GM23248 (cell line): ENCODE measurements around the gene CYP3A4. TPM values are rescaled to one million over a fixed set of nuclear protein-coding genes. Genes with fewer than 3 reads are reported as not detected.

Experiments used
- DNase-seq: peaks from one replicate; pipeline ENCODE4 v3.0.0-alpha.2; 2015
- H2AFZ ChIP-seq: fragments of 200-600 bp; sonication (generic); 2 replicates; pipeline ENCODE4 v1.6.1; 2016; ENCODE audit warnings: antibody characterized with exemption
- H3F3A ChIP-seq: fragments of 200-600 bp; sonication (generic); 2 replicates; pipeline ENCODE4 v1.6.1; 2016; ENCODE audit warnings: mild to moderate bottlenecking, antibody characterized with exemption, mixed run types; ENCODE audit not compliant: insufficient read depth
- H3K27ac ChIP-seq: fragments of 200-600 bp; sonication (generic); 2 replicates; pipeline ENCODE4 v1.5.1; 2016; ENCODE audit warnings: mild to moderate bottlenecking
- H3K27me3 ChIP-seq: fragments of 200-600 bp; sonication (generic); replicated peaks from 2 replicates; pipeline ENCODE4 v1.6.1; 2016; ENCODE audit warnings: mild to moderate bottlenecking; ENCODE audit not compliant: insufficient read depth
- H3K36me3 ChIP-seq: fragments of 200-600 bp; sonication (generic); 2 replicates; pipeline ENCODE4 v1.6.1; 2016; ENCODE audit warnings: low read depth, mild to moderate bottlenecking
- H3K4me1 ChIP-seq: fragments of 200-600 bp; sonication (generic); 2 replicates; pipeline ENCODE4 v1.6.1; 2016; ENCODE audit warnings: mild to moderate bottlenecking; ENCODE audit not compliant: insufficient read depth
- H3K4me2 ChIP-seq: fragments of 200-600 bp; sonication (generic); one replicate; pipeline ENCODE4 v1.6.1; 2016; ENCODE audit warnings: mild to moderate bottlenecking; ENCODE audit not compliant: unreplicated experiment
- H3K4me3 ChIP-seq: fragments of 200-600 bp; sonication (generic); 2 replicates; pipeline ENCODE4 v1.5.1; 2016; ENCODE audit warnings: mild to moderate bottlenecking
- H3K79me2 ChIP-seq: fragments of 200-600 bp; sonication (generic); 2 replicates; pipeline ENCODE4 v1.6.1; 2016; ENCODE audit warnings: mild to moderate bottlenecking; ENCODE audit not compliant: insufficient read depth
- H3K9ac ChIP-seq: fragments of 200-600 bp; sonication (generic); 2 replicates; pipeline ENCODE4 v1.6.1; 2016; ENCODE audit warnings: mild to moderate bottlenecking
- H3K9me2 ChIP-seq: fragments of 200-600 bp; sonication (generic); 2 replicates; pipeline ENCODE4 v1.6.1; 2016; ENCODE audit warnings: mixed run types, mild to moderate bottlenecking, moderate library complexity; ENCODE audit not compliant: insufficient read depth
- H3K9me3 ChIP-seq: fragments of 200-600 bp; sonication (generic); one replicate; pipeline ENCODE4 v1.6.1; 2017; ENCODE audit warnings: low read depth
- H4K20me1 ChIP-seq: fragments of 200-600 bp; sonication (generic); 2 replicates; pipeline ENCODE4 v1.6.0; 2016; ENCODE audit not compliant: insufficient read depth
- EZH2 ChIP-seq: fragments of 200-600 bp; sonication (generic); IDR thresholded peaks from 2 replicates; pipeline ENCODE4 v1.6.1; 2018; ENCODE audit warnings: antibody characterized with exemption, mild to moderate bottlenecking; ENCODE audit not compliant: insufficient read depth, poor library complexity, severe bottlenecking
- EZH2phosphoT487 ChIP-seq: fragments of 200-600 bp; sonication (generic); IDR thresholded peaks from 2 replicates; pipeline ENCODE4 v1.6.1; 2018; ENCODE audit warnings: antibody characterized with exemption, moderate library complexity, mild to moderate bottlenecking, low read depth; ENCODE audit not compliant: insufficient read depth
- WGBS, 2 experiments: methylation state at CpG; one replicate each; pipeline ENCODE4 v1.1.6; 2015 to 2017; ENCODE audit warnings: low lambda C conversion rate in 2 of 2, low coverage in 1 of 2; ENCODE audit errors: missing lambda C conversion rate in 2 of 2; 5-methylcytosine and 5-hydroxymethylcytosine counted together
- in situ Hi-C: fragments of 300-500 bp; cut with MboI; formaldehyde crosslinking; loops from 2 replicates; pipeline ENCODE4 v1.15.0; 2020
- polyA plus RNA-seq: library from polyadenylated mRNA; unstranded; fragments of >200 nt; fragmentation: Nextera tagmentation; extraction: Ambion mirVana; gene quantifications from 2 replicates; pipeline ENCODE4 v1.2.1, GENCODE V29; 2016
- small RNA-seq: library from RNA; depleted of rRNA; stranded (forward); fragments of <200 nt; gene quantifications from one replicate; pipeline ENCODE3, GENCODE V24; 2014; ENCODE audit warnings: low read depth, low replicate concordance
- total RNA-seq: library from RNA; depleted of rRNA; stranded (reverse); fragments of >200 nt; shearing (Covaris generic); gene quantifications from 2 replicates; pipeline ENCODE4 v1.2.3, GENCODE V29; 2014; rRNA removed

CYP3A4 gene
- total and polyA plus RNA-seq, 2 experiments from 2014 or later = not detected

DNA sequence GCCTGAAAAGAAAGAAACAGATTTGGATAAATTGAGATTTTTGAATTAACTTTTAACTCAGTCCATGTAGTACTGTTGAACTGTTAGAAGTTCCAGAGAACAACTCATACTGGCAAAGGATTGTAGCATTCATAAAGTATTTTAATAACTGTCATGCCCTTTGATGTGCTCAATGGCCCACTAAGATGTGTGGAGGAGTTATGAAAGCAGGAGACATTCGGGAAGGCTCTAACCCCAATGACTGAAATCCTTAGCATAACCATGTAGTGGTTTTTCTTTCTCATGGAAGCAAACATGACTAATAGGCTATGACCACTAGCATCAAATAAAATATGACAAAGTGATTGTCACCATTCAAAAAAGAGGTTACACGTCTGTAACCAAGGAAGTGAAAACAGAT lies 74.7 kb downstream of the CYP3A4 start:
- Histone ChIP-seq H3K4me2 (no peak overlapping the region), H3K4me1 (no peaks in the 10 kb centered on the region), H3K9ac (no peak overlapping the region), H3K36me3 (no peaks in the 10 kb centered on the region), H3K4me3 (no peak overlapping the region), H2AFZ (no peak overlapping the region), H3K27ac (no peak overlapping the region), H3F3A (no peaks in the 10 kb centered on the region), H4K20me1 (no peaks in the 10 kb centered on the region), H3K9me2 (no peaks in the 10 kb centered on the region), H3K27me3 (no peaks in the 10 kb centered on the region; the same call in 1 of the 2 replicates), H3K79me2 (no peaks in the 10 kb centered on the region), H3K9me3 (peaks cover 6% of the 10 kb centered on the region)
- no peak for DNase-seq
- in situ Hi-C loops = no loop called here
- 68 to 74% methylated on average over 2 of the region's 2 CpGs for WGBS, 2 experiments
- TF ChIP-seq EZH2phosphoT487 (no peak), EZH2 (no peak)

DNA sequence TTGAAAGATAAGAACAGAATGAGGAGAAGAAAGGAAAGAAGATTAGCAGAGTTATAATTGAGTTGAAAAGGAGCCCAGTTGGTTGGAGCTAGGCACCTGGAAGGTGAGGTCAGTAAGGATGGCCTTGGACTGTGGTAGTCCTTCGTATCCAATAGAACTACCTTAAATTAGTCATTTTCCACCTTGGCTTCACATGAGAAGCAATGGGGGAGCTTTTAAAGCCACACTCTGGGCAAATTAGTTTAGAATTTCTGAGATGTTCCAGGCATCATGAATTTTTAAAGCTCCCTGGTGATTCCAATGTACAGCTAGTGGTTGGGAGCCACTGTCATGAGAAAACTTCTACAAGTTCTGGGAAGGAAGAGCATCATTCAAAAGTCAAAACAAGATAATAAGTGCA lies 76.9 kb downstream of the CYP3A4 start:
- TF ChIP-seq EZH2phosphoT487 (no peak), EZH2 (no peak)
- no peak overlapping the region for H3K4me2 ChIP-seq
- no peaks in the 10 kb centered on the region for H3K4me1 ChIP-seq
- H3K36me3 ChIP-seq = no peaks in the 10 kb centered on the region
- H3K9me3 ChIP-seq = peaks cover 6% of the 10 kb centered on the region
- H3K4me3 ChIP-seq = no peak overlapping the region
- H3K9ac ChIP-seq = no peak overlapping the region
- no peaks in the 10 kb centered on the region for H3K9me2 ChIP-seq
- H3K27ac ChIP-seq = no peak overlapping the region
- H4K20me1 ChIP-seq = no peaks in the 10 kb centered on the region
- in situ Hi-C loops = no loop called here
- H3F3A ChIP-seq = no peaks in the 10 kb centered on the region
- 0 to 13% methylated on average over 1 of the region's 1 CpG for WGBS, 2 experiments
- peak; percentile 38 for DNase-seq
- H3K79me2 ChIP-seq = no peaks in the 10 kb centered on the region
- no peak overlapping the region for H2AFZ ChIP-seq
- no peaks in the 10 kb centered on the region for H3K27me3 ChIP-seq

Small RNA genes lying within 50 kb of the gene (small RNA-seq; reads per million reads assigned to genes)
- gene CYP3A137P = not detected

Other genes starting within 250 kb of the CYP3A4 start
- 6.2 and 9.2 TPM in 2 replicates for gene FAM200A, start 232.1 kb downstream of the CYP3A4 start, total RNA-seq
- 6.2 and 8.2 TPM in 2 replicates for gene FAM200A, start 232.1 kb downstream of the CYP3A4 start, polyA plus RNA-seq
- gene ZNF655, start 225.5 kb downstream of the CYP3A4 start, total RNA-seq = 54.6 and 70.0 TPM in 2 replicates
- 36.5 and 37.2 TPM in 2 replicates for gene ZNF655, start 225.5 kb downstream of the CYP3A4 start, polyA plus RNA-seq
- not detected in 2 replicates for gene TMEM225B, start 185.9 kb downstream of the CYP3A4 start, total RNA-seq
- 0.24 and 0.44 TPM in 2 replicates for gene TMEM225B, start 185.9 kb downstream of the CYP3A4 start, polyA plus RNA-seq
- 7.2 and 9.7 TPM in 2 replicates for gene ZSCAN25, start 167.2 kb downstream of the CYP3A4 start, total RNA-seq
- gene ZSCAN25, start 167.2 kb downstream of the CYP3A4 start, polyA plus RNA-seq = 6.4 and 6.5 TPM in 2 replicates
- gene CYP3A5, start 104.2 kb downstream of the CYP3A4 start, total RNA-seq = not detected in 2 replicates
- gene CYP3A5, start 104.2 kb downstream of the CYP3A4 start, polyA plus RNA-seq = 0.26 and 0.33 TPM in 2 replicates
- gene CYP3A7, start 49.0 kb downstream of the CYP3A4 start, total RNA-seq = not detected in 2 replicates
- gene CYP3A7, start 49.0 kb downstream of the CYP3A4 start, polyA plus RNA-seq = not detected in 2 replicates
- gene CYP3A43, start 43.8 kb upstream of the CYP3A4 start, total RNA-seq = not detected in 2 replicates
- gene CYP3A43, start 43.8 kb upstream of the CYP3A4 start, polyA plus RNA-seq = not detected in 2 replicates
- gene OR2AE1, start 92.8 kb upstream of the CYP3A4 start, total RNA-seq = not detected in 2 replicates
- not detected in 2 replicates for gene OR2AE1, start 92.8 kb upstream of the CYP3A4 start, polyA plus RNA-seq
- 27.2 and 34.5 TPM in 2 replicates for gene TRIM4, start 135.3 kb upstream of the CYP3A4 start, total RNA-seq
- 20.2 and 22.6 TPM in 2 replicates for gene TRIM4, start 135.3 kb upstream of the CYP3A4 start, polyA plus RNA-seq
- gene GJC3, start 145.4 kb upstream of the CYP3A4 start, total RNA-seq = not detected in 2 replicates
- not detected in 2 replicates for gene GJC3, start 145.4 kb upstream of the CYP3A4 start, polyA plus RNA-seq
- not detected in 2 replicates for gene AZGP1, start 191.8 kb upstream of the CYP3A4 start, total RNA-seq
- gene AZGP1, start 191.8 kb upstream of the CYP3A4 start, polyA plus RNA-seq = not detected in 2 replicates
- gene ZKSCAN1, start 231.4 kb upstream of the CYP3A4 start, total RNA-seq = 17.8 and 21.9 TPM in 2 replicates
- gene ZKSCAN1, start 231.4 kb upstream of the CYP3A4 start, polyA plus RNA-seq = 33.7 and 37.0 TPM in 2 replicates